ENCODE results near the gene ACOT11. TPM values are rescaled to one million over a fixed set of nuclear protein-coding genes. Genes with fewer than 3 reads are reported as not detected.

The ACOT11 gene
- total and polyA plus RNA-seq, 9 of the 15 experiments (the other 6 are each of a cell fraction or from before 2014, with no cell fraction given), result 0.04 to 1.2 (median 0.64) TPM; not detected in 2

DNA sequence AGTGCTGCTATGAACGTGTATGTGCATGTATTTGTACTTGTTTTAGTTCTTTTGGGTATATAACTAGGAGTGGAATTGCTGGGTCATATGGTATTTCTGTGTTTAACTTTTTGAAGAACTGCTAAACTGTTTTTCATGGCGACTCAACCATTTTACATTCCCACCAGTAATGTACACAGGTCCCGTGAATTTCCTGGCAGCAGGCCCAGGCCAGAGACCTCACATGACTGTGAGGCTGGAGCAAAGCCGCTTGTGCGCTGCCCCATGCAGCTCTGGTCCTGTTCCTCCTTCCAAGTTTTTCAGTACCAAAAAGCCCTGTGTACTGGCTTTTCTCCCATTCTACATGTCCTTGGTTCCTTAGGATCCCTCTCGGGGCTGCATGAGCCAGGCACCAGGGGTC is 29.6 kb downstream of the ACOT11 start:
- peak overlapping the region in 1 of 2 experiments; percentile 46; a peak in 1 of 4 replicates for H3K9ac ChIP-seq (ENCODE audit: insufficient read depth in 1 of 2, low read depth in 2 of 2, low read length in 2 of 2)
- 2% methylated on average over 6 of the region's 6 CpGs for WGBS (ENCODE audit: insufficient coverage, low coverage, missing lambda C conversion rate)
- intact Hi-C loops (cut with micrococcal nuclease) (no loop called here), in situ Hi-C loops (cut with MboI) (no loop called here)
- H3K79me2 ChIP-seq (ENCODE audit: control insufficient read depth, insufficient read depth, low read length), result no peaks in the 10 kb centered on the region
- peaks cover 8 to 12% of the 10 kb centered on the region in 2 experiments; a peak in 4 of 5 replicates for H3K4me1 ChIP-seq (replicated peaks in 1 of 2; ENCODE audit: control insufficient read depth in 2 of 2, insufficient read depth in 2 of 2, low read length in 2 of 2)
- no TSS peak for BruUV-seq (replicated peaks)
- no peak overlapping the region for H3K4me3 ChIP-seq
- no peaks in the 10 kb centered on the region for H3K9me3 ChIP-seq (replicated peaks; ENCODE audit: control insufficient read depth, insufficient read depth, low read depth, low read length)
- no peak overlapping the region for H3K27ac ChIP-seq (ENCODE audit: extremely low read depth, low read depth, low read length)
- no peaks in the 10 kb centered on the region for H3K36me3 ChIP-seq (ENCODE audit: control insufficient read depth, insufficient read depth, low read length)
- DNase-seq (ENCODE audit: extremely low read depth in 1 of 4, low spot score in 3 of 4), result peak in 1 of 4 experiments; percentile 70
- FAIRE-seq, result peak; percentile 37
- ATAC-seq, result 0 out of 3 replicates have a peak, but pooled peaks have one; percentile 24
- ChIA-PET POLR2A (interaction anchor here (0.6 to 2.5 kb wide), 4 partner anchors 12 to 220 kb away, joined by 3 to 10 read pairs (median 6); no protein-coding TSS in a partner anchor), CTCF (ENCODE audit: low intra/inter-chr PET ratio) (no interaction called here)
- H3K9me1 ChIP-seq (ENCODE audit: control insufficient read depth, insufficient read depth, low read length), result no peaks in the 10 kb centered on the region
- H2AFZ ChIP-seq (ENCODE audit: low read depth, low read length), result peak overlapping the region; percentile 3; the same call in 1 of the 2 replicates
- H3K27me3 ChIP-seq (ENCODE audit: control insufficient read depth in 2 of 2, insufficient read depth in 2 of 2, low read length in 2 of 2), result peaks cover 2 to 38% of the 10 kb centered on the region in 2 experiments; a peak in 3 of 5 replicates
- no peaks in the 10 kb centered on the region for H4K20me1 ChIP-seq (replicated peaks; ENCODE audit: control insufficient read depth, insufficient read depth, low read length)
- H3K4me2 ChIP-seq (ENCODE audit: insufficient read depth, low read length), result no peak overlapping the region
- TF ChIP-seq, protein P1, sequence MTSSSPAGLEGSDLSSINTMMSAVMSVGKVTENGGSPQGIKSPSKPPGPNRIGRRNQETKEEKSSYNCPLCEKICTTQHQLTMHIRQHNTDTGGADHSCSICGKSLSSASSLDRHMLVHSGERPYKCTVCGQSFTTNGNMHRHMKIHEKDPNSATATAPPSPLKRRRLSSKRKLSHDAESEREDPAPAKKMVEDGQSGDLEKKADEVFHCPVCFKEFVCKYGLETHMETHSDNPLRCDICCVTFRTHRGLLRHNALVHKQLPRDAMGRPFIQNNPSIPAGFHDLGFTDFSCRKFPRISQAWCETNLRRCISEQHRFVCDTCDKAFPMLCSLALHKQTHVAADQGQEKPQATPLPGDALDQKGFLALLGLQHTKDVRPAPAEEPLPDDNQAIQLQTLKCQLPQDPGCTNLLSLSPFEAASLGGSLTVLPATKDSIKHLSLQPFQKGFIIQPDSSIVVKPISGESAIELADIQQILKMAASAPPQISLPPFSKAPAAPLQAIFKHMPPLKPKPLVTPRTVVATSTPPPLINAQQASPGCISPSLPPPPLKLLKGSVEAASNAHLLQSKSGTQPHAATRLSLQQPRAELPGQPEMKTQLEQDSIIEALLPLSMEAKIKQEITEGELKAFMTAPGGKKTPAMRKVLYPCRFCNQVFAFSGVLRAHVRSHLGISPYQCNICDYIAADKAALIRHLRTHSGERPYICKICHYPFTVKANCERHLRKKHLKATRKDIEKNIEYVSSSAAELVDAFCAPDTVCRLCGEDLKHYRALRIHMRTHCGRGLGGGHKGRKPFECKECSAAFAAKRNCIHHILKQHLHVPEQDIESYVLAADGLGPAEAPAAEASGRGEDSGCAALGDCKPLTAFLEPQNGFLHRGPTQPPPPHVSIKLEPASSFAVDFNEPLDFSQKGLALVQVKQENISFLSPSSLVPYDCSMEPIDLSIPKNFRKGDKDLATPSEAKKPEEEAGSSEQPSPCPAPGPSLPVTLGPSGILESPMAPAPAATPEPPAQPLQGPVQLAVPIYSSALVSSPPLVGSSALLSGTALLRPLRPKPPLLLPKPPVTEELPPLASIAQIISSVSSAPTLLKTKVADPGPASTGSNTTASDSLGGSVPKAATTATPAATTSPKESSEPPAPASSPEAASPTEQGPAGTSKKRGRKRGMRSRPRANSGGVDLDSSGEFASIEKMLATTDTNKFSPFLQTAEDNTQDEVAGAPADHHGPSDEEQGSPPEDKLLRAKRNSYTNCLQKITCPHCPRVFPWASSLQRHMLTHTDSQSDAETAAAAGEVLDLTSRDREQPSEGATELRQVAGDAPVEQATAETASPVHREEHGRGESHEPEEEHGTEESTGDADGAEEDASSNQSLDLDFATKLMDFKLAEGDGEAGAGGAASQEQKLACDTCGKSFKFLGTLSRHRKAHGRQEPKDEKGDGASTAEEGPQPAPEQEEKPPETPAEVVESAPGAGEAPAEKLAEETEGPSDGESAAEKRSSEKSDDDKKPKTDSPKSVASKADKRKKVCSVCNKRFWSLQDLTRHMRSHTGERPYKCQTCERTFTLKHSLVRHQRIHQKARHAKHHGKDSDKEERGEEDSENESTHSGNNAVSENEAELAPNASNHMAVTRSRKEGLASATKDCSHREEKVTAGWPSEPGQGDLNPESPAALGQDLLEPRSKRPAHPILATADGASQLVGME (CRISPR knock-in tag; IDR thresholded peaks at IDR 0.05), result no peak
- TF ChIP-seq ZNF584 (CRISPR knock-in tag; IDR thresholded peaks at IDR 0.05; ENCODE audit: low read depth) (no peak), MCM3 (IDR thresholded peaks at IDR 0.05) (no peak), SAP30 (IDR thresholded peaks at IDR 0.05; ENCODE audit: borderline replicate concordance, insufficient read depth, low read depth, low read length, poor library complexity, severe bottlenecking) (no peak), EP300 (IDR thresholded peaks at IDR 0.05; ENCODE audit: low read length) (peak; percentile 16; the same call in 1 of the 2 replicates), TCFL5 (CRISPR knock-in tag; conservative IDR thresholded peaks at IDR 0.05) (no peak), CTBP1 (IDR thresholded peaks at IDR 0.05; ENCODE audit: borderline replicate concordance) (no peak), SMAD1 (IDR thresholded peaks at IDR 0.05; ENCODE audit: low read depth, low read length, partially characterized antibody) (no peak), RAD51 (IDR thresholded peaks at IDR 0.05; ENCODE audit: borderline replicate concordance, low read depth) (no peak), ZBTB17 (CRISPR knock-in tag; IDR thresholded peaks at IDR 0.05) (peak; percentile 60; the same call in 1 of the 2 replicates), ZNF384 (IDR thresholded peaks at IDR 0.05; ENCODE audit: low read depth, low read length) (no peak), SPI1 (IDR thresholded peaks at IDR 0.05; ENCODE audit: borderline replicate concordance, low read depth, low read length) (no peak)
- TF ChIP-seq, protein P2, sequence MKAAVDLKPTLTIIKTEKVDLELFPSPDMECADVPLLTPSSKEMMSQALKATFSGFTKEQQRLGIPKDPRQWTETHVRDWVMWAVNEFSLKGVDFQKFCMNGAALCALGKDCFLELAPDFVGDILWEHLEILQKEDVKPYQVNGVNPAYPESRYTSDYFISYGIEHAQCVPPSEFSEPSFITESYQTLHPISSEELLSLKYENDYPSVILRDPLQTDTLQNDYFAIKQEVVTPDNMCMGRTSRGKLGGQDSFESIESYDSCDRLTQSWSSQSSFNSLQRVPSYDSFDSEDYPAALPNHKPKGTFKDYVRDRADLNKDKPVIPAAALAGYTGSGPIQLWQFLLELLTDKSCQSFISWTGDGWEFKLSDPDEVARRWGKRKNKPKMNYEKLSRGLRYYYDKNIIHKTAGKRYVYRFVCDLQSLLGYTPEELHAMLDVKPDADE (conservative IDR thresholded peaks at IDR 0.05; ENCODE audit: control insufficient read depth, low read depth, low read length), result no peak
- TF ChIP-seq, protein P3, sequence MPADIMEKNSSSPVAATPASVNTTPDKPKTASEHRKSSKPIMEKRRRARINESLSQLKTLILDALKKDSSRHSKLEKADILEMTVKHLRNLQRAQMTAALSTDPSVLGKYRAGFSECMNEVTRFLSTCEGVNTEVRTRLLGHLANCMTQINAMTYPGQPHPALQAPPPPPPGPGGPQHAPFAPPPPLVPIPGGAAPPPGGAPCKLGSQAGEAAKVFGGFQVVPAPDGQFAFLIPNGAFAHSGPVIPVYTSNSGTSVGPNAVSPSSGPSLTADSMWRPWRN (IDR thresholded peaks at IDR 0.05; ENCODE audit: low read depth), result no peak
